NCI-H1092 (cell line): Measurements from ENCODE around the gene PIK3C2G.
"Not testable (repeated sequence)": the region's sequence is repeated elsewhere in the genome, so short reads cannot be mapped to it uniquely, and the experiment has no call there.

Experiments
- DNase-seq: peaks from one replicate; lab custom pipeline; 2025; lab: John Stamatoyannopoulos, UW

The PIK3C2G gene

DNA sequence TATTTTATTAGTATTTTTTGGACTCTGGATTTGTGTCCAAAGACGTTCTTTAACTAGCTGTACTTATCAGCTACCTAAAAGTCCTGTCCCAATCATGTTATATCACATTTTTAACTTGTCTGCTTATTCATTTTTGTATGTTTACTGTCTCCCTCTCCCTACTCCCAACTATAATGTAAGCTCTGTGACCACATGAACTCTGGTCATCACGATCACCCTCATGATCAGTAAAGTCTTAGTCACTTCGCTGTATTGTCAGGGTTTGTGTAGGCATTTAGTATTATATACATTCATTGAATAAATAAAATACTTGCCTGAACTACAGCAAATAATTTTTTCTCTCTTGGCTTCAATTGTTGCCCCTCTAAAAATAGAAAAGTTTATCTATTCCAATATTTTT is 211.0 kb downstream of the PIK3C2G start:
- no peak for DNase-seq

DNA sequence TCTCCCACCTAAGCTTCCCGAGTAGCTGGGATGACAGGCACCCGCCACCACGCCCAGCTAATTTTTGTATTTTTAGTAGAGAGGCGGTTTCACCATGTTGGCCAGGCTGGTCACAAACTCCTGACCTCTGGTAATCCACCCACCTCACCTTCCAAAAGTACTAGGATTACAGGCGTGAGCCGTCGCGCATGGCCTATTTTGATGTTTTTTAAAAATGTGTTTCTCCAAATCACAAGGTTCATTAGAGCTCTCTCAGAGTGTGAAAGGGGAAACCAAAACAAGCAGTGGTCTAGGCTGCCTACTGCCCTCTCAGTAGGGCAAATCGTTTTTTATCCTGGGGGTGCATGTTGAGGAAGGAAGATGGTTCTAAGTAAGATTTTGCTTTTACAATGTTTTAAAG is 211.5 kb downstream of the PIK3C2G start:
- no peak for DNase-seq

DNA sequence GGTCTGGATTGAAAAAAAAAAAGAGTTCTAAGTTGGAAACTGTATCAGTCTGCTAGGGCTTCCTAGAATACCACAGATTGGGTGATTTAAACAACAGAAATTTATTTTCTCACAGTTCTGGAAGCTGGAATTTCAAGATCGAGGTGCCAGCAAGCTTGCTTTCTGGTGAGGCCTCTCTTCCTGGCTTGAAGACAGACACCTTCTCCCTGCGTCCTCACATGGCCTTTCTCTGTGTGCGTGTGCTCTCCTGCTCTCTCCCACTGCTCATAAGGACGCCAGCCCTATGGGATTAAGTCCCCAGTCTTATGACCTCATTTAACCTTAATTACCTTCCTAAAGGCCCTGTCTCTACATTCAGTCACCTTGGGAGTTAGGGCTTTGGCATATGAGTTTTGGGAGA is 215.5 kb downstream of the PIK3C2G start:
- DNase-seq, result no peak

DNA sequence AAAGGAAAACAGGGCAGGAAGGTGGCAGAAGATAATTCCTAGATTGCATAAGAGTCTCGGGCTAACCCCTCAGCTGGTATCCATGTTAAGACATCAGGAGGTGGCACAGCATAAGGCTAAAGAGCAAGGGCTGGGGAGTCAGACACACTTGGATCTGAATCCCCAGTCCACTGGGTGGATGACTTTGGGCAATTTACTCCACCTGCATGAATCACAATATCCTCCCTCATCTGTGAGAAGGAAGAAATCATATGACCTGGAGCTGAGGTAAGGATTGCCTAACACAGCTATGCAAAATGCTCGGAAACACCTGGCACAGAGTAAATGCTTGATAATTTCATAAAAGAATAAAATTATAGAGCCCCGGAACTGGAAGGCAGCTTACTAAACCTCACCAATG is 217.9 kb downstream of the PIK3C2G start:
- DNase-seq, result no peak

DNA sequence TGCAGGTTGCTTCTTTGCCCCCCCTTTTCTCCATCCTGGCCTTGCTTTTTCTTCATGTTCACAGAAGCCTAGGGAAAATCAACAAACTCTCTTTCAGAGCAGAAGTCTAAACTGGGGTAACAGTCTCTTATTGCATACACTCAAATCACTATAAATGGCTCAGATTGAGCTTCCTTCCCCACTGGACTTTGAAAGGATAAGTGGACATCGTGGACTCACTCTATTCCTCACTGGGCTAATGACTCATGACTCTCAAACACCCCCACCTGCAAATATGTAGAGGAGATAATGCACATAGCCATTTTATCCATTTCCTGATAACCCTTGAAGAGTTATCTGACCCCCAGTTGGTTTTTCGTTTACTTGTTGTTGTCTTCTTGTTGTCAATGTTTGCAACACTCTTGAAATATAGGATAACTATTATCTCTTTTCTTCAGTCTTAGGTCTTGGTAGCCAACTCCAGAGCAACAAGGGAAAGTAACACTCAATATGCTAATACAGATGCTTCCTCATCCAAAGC is 221.3 kb downstream of the PIK3C2G start:
- DNase-seq, result no peak

DNA sequence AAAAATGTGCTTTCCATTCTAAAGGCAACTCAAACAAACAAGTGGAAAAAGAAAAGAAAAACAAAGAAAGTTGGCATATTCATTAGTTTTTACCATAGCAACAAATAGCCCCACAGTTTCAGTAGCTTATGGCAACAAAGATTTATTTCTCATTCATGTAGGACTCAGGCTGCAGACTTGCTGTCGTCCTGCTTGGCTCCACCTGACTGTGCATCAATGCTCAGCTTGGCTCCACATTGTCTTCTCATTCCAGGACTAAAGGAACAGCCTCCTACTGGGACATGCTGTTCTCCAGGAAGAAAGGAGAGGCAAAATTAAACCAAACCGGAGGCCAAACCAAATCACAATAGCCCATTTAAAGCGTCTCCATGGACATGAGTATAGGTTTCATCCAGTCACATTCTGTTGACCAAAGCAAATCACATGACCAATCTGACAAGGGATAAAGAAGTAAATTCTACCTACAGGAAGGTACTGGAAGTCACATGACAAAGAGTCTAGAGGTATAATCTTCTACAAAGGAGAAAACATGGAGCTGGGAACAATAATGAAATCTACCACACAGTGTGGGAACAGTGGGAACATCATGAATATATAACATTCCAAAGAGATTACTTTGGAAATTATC is 222.5 kb downstream of the PIK3C2G start:
- DNase-seq, result no peak

DNA sequence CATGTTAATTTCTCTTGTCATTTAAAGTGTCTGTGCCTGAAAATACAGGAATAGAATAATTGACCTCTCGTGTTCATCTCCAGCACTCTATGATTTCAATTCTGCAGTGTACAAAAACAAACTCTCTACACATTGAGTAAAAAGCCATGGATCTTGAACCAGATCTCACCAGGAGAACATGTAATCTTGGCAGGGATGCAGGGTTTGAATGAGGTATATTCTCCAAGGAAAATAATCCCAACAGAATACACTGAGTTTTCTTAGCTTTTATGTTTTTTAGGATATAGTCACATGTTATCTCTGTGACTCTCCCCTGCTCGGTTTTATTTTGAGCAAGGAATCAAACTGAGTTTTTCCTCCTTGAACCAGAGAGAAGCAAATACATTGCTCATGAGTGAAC is 224.7 kb downstream of the PIK3C2G start:
- DNase-seq, result no peak

DNA sequence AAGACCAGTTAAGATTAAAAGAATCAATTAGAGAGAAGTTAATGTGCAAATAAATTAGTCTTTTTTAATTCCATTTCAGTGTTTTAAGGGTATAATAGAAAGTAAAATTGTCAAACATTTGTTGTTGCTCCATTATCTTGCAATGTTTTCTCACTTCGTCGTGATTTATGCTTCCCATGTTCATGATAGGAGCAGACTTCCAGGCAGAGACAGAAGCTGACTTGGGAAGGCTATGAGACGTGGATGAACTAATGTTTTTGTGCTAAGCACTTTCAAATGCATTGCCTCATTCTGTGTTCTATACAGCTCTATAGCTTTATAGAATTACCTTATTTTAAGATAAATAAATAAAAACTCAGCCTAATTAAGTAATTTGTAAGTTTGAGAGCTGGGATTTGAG is 226.2 kb downstream of the PIK3C2G start:
- no peak for DNase-seq

DNA sequence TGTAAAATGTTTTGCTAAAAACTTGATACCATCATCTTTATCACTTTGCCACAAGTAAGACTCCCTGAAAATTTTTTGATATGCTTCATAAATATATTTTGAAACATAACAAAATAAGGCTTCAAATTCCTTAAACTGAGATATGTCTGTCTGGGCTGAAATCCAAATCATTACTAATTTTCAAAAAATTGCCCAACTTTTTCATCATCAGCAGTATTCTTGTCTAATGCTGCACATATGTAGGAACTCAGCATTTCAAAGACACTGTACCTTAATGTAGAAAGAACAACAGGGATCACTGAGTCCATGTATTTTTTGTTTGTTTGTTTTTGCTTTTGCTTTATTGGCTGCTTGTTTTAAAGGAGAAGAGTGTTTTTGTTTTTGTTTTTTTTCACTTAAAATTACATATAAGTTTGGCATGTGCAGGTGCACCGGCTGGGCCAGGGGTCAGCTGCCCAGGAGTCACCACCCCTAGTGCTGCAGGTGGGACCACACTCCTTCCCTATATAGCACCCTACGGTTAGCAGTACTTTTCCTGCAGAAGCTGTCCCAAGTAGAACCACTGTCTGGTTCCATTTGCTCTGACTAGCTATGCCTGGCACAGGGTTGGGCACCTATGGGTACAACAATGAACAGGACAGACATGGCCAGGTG is 231.2 kb downstream of the PIK3C2G start:
- no peak for DNase-seq

DNA sequence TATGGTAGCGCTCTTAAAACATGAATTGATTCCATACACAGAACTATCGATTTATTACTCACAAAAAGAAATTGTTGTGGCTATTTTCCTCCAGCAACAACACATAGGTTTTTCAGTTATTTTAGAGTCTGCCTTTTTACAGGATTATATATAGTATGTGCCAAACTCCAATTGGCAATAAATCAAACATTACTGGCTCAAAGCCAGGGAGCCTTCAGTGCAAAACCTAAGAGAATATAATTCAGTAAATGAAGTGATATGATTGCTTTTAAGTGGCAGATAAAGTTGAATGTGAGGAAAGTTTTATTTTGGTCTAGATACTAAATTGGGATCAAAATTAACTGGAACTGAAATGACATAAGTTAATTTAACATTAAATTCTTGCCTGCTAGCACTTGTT is 234.8 kb downstream of the PIK3C2G start:
- no peak for DNase-seq

DNA sequence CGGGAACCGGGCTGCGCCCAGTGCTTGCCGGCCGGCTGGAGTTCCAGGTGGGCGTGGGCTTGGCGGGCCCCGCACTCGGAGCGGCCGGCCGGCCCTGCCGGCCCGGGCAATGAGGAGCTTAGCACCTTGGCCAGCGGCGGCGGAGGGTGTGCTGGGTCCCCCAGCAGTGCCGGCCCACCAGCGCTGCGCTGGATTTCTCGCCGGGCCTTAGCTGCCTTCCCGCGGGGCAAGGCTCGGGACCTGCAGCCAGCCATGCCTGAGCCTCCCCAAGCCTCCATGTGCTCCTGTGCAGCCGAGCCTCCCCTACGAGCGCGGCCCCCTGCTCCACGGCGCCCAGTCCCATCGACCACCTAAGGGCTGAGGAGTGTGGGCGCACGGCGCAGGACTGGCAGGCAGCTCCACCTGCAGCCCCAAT is 238.8 kb downstream of the PIK3C2G start:
- DNase-seq, result not testable (repeated sequence)

DNA sequence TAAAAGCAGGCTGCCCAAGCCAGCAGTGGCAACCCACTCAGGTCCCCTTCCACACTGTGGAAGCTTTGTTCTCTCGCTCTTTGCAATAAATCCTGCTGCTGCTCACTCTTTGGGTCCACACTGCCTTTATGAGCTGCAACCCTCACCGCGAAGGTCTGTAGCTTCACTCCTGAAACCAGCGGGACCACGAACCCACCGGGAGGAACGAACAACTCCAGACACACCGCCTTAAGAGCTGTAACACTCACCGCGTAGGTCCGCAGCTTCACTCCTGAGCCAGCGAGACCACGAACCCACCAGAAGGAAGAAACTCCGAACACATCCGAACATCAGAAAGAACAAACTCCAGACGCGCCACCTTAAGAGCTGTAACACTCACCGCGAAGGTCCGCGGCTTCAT is 239.4 kb downstream of the PIK3C2G start:
- not testable (repeated sequence) for DNase-seq

DNA sequence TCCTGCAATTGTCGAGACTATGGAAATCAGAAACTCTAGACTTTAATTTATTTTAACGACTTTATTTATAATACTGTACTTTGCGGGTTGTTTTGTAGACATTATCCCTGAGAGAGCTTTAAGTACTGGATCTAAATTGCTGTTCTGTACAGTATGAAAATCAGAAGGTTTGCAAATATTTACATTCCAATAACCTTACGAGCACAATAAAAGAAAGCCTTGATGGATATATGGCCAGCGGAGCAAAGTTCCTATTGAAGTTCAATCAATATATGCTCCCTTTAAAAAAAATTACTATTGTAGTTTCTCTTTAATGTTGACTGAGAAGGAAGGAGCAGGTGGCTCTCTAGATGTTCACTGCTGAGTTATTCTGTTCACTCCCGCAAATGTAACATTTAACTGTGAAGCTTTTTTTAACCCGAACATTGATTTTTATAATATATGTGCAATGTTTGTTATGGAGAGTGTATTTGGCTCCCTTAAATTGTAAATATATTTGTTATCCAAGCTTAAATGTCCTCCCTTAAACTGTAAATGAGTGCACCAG is 241.2 kb downstream of the PIK3C2G start:
- DNase-seq, result peak; percentile 23

DNA sequence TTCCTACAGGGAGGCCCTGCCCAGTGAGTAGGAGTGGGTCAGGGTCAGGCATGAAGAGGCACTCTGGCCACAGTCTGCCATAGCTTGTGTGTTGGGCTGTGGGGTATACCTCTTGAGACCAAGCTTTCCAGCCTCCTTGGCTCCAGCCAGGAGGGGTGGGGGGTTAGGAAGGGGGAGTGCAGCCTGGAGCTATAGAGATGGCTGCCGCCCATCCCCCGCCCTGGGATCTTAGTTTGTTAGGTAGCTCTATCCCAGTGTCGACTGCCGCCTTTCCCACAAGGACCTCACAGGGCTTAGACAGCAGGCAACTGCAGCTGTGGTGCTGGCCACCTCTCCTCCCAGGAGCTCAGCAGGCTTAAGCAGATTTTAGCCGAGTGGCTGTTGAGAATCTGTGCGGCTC is 260.1 kb downstream of the PIK3C2G start:
- DNase-seq, result no peak

DNA sequence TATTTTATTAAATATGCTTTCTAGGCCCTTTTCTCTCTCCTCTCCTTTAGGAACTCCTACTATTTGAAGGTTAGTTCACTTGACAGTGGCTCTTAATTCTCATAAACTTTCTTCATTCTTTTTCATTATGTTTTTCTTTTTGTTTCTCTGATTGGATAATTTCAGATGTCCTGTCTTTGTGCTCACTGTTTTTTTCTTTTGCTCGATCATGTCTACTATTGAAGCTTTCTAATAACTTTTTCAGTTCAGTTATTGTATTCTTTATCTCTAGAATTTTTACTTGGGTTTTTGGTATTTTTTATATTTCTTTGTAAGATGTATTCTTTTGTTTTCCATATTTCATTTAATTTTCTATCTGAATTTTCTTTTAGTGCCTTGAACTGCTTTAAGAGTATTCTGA is 261.5 kb downstream of the PIK3C2G start:
- no peak for DNase-seq

DNA sequence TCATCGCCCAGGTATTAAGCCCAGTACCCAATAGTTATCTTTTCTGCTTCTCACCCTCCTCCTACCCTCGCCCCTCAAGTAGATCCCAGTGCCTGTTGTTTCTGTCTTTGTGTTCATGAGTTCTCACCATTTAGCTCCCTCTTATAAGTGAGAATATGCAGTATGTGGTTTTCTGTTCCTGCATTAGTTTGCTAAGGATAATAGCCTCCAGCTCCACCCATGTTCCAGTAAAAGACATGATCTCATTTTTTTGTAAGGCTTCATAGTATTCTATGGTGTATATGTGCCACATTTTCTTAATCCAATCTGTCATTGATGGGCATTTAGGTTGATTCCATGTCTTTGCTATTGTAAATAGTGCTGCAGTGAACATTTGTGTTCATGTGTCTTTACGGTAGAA is 281.2 kb downstream of the PIK3C2G start:
- DNase-seq, result not testable (repeated sequence)

DNA sequence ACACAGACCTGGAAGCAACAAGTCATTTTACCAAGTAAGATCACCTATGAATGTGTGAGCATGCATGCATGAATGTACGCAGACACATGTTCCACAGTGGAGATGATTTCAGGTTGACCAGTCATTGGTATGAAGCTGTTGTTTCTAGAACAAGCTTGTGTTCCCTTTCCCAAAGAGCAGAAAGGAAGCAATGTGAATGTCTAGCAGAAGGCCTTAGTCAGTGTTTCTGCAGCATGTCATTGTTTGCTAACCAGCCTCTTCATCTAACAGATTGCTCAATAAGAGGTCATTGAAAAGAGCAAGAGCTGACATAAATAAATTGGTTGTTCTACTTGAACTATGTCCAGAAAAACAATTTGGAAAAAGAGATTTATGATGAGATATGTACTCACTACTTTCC is 285.1 kb downstream of the PIK3C2G start:
- DNase-seq, result peak; percentile 37

DNA sequence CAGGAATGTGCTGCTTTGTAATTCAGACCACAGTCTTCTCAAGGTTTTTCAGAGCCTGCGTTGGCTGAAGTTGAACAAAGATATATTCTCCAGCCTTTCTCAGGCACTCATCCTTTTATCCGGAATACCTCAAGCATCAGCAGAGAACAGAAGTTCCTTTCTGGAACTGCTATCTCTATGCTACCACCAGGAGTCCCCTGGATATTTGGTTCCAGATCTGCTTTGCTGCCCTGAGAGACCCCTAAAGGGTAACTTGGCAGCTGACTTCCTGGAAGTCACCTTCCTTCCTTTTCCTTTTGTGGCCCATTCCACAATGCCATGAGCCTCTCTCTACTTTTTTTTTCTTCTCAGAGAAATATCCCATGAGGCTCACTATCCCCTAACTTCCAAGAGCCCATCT is 288.3 kb downstream of the PIK3C2G start:
- DNase-seq, result no peak

DNA sequence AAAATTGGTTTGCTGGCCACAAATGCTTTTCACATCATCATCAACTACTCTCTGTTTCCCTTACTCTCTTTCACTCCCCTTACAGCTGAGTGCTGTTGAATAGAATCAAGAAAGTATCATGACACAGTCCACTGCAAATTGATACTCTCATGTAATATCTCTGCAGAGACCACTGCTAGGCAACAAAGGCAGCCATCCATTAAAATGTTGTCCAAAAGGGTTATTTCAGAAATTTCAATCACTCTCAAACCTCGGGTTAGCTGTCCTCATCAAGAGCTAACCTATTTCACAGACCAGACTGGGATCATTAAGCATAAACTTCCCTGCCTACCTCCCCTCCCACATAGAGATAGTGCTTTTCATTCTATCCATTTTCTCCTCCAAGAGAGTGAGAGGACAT is 289.8 kb downstream of the PIK3C2G start:
- DNase-seq, result no peak

DNA sequence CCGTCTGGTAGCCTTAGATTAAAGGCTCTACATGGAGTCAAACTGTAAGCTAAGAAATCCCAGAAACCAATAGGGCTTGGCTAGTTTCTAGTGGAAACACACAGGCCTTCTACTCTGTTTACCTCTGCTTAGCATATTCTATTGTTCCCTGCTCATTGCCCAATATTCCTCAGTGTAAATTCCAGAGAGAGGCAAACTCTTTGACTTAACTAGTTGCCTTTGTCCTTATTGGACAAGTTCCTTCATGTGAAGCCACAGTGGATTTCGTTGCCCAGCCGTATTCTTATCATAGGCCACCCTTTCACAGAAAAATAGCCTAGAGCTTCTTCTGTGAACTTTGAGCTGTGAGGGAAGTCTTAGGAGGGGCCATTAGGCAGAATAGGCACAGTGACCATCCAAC is 290.4 kb downstream of the PIK3C2G start:
- no peak for DNase-seq

DNA sequence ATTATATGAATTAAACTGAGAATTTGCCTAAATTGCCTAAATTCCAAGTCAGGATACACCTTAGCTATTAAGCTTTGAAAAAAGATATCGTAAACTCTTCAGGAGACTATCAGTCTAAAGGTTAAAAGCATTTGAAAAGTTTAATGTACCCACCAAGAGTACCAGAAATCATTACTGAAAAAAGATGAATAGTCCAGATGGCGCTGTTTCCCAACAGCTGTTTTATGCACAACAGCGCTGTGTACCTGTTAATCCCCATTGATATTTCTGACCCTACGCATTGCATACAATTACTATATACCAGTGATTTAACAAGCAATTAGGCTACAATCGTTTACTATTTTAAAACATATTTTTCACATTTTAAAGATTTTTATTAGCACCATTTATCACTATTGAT is 291.5 kb downstream of the PIK3C2G start:
- no peak for DNase-seq

DNA sequence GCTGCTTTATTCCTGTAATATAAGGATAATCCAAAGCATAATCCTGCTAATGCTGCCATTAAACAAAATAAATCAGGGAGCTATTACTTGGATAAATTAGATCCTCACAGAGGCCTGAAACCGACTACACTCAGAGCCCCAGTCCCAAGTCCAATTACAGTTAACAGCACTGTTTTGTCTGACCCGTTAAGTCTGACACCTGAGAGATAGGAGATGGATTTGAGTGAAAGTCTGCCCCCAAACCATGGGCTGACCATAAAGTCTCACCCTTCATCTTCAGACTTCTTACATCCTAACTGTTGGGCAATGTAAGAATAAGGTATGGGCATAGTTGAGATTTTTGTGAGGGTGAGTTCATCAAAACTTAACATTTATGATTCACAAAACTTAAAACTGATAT is 294.8 kb downstream of the PIK3C2G start:
- DNase-seq, result no peak

DNA sequence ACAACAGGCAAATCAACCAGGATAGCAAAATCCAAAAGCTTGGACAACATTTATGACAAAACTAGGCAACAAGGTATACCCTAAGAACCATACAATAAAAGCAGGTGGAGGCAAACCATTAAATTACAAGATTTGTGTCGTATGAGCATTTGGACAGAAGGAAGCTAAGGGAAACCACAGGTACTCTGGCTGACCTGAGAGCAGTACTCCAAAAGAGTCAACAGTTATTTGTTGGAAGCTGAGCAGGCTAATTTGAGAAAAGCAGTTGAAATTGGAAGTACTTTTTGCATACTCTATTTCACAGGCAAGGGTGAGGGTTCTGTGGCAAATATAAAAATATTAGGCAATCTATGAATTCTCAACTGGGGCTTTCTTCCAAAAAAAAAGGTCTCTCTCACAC is 297.9 kb downstream of the PIK3C2G start:
- no peak for DNase-seq

DNA sequence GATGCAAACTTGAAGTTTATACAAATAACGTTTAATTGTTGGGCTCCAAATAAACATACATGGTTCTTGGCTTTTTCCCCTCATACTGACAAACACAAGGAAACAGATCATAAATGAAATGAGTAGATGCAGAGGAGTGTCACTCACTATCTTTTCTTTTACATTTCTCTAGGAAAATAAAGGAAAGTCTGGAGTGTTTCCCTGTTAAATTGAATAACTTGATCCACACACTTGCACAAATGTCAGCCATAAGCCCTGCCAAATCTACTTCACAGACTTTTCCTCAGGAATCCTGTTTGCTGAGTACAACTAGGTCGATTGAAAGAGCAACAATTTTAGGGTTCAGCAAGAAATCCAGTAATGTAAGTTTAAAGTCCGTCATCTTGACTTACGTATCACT is 301.2 kb downstream of the PIK3C2G start:
- no peak for DNase-seq
